HL-60 (cell line): ENCODE data around the gene GSTM3.
"Not testable (repeated sequence)": the region's sequence is repeated elsewhere in the genome, so short reads cannot be mapped to it uniquely, and the experiment has no call there.

Experiments
- DNase-seq, 2 experiments: peaks; one replicate each; pipeline ENCODE4 v3.0.0-alpha.2; 2010 to 2020; ENCODE audit warnings: low read depth in 1 of 2, low spot score in 1 of 2
- H3K27ac ChIP-seq: fragments of 250-450 bp; sonication (Bioruptor Pico); replicated peaks from 2 replicates; pipeline ENCODE4 v1.5.1; 2020; ENCODE audit warnings: mild to moderate bottlenecking, moderate library complexity
- H3K27me3 ChIP-seq: fragments of 250-450 bp; sonication (Bioruptor Pico); 2 replicates; pipeline ENCODE4 v1.5.1; 2021; ENCODE audit warnings: mild to moderate bottlenecking, moderate library complexity; ENCODE audit not compliant: insufficient read depth, poor library complexity, severe bottlenecking
- H3K4me3 ChIP-seq: replicated peaks from 2 replicates; pipeline ENCODE4 v1.5.1; 2011; ENCODE audit warnings: mild to moderate bottlenecking, control low read depth, low read length; ENCODE audit not compliant: insufficient read depth
- GABPA ChIP-seq: IDR thresholded peaks from 2 replicates; pipeline ENCODE4 v1.6.1; 2012; ENCODE audit warnings: low read depth
- POLR2AphosphoS5 ChIP-seq: IDR thresholded peaks from 2 replicates; pipeline ENCODE4 v1.6.1; 2012; ENCODE audit warnings: low read depth
- SPI1 ChIP-seq: IDR thresholded peaks from 2 replicates; pipeline ENCODE4 v1.6.1; 2012; ENCODE audit warnings: low read depth, mild to moderate bottlenecking, borderline replicate concordance
- TF ChIP-seq, protein P1 (sequence below): IDR thresholded peaks from 2 replicates; pipeline ENCODE4 v1.6.1; 2012; ENCODE audit warnings: low read depth; ENCODE audit not compliant: insufficient replicate concordance
- TF ChIP-seq, protein P2 (sequence below): IDR thresholded peaks from one replicate; pipeline ENCODE4 v1.5.1; 2011; ENCODE audit warnings: low read length, control low read depth, inconsistent platforms; ENCODE audit not compliant: insufficient read depth

Gene GSTM3

DNA sequence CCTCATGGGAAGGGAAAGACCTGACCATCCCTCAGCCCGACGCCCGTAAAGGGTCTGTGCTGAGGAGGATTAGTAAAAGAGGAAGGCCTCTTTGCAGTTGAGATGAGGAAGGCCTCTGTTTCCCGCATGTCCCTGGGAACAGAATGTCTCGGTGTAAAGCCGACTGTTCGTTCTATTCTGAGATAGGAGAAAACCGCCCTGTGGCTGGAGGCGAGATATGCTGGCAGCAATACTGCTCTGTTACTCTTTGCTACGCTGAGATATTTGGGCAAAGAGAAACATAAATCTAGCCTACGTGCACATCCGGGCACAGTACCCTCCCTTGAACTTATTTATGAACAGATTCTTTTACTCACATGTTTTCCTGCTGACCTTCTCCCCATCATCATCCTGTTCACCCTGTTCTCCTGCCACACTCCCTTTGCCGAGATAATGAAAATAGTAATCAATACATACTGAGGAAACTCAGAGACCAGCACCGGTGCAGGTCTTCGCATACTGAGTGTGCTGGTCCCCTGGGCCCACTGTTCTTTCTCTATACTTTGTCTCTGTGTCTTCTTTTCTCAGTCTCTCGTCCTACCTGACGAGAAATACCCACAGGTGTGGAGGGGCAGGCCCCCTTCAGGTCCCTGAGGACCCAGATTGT, 26.3 kb upstream of the GSTM3 start:
- not testable (repeated sequence) for H3K27me3 ChIP-seq, DNase-seq, H3K4me3 ChIP-seq, H3K27ac ChIP-seq
- peak; percentile 66; the same call in 1 of the 2 replicates for TF ChIP-seq SPI1

DNA sequence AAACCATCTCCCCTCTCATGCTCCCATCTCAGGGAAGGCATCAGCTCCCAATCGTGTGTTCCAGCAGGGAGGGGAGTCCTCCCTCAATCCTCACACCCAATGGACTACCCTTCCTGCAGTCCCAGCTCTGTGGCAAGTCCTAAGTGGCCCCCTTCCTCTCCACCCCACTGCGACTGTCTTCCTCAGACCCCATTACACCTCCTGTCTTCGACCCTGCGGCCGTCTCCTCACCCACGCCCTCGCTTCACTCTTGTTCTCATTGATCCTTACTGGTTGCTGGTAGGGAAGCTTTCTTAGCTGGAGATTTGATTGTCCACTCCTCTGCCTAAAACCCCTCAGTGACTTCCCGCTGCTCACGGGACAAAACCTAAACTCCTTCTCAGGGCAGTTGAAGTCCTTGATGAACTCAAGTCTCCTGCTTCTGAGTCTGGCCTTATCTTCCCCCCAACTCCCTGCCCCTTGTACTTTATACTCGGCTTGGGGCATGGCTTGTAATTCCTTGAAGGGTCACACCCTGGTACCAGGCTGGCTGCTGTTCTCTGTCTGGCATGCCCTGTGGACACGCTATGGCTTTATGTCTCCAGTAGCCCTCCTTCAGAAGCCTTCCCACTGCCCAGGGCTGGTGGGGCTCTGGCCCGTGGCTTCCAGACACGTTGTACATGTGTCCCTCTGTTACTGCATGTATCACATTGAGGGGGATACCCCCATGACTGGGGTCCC, 25.2 kb upstream of the GSTM3 start:
- H3K4me3 ChIP-seq: no peak overlapping the region
- no peak overlapping the region for H3K27ac ChIP-seq
- no peak for TF ChIP-seq POLR2AphosphoS5
- TF ChIP-seq, protein P1, sequence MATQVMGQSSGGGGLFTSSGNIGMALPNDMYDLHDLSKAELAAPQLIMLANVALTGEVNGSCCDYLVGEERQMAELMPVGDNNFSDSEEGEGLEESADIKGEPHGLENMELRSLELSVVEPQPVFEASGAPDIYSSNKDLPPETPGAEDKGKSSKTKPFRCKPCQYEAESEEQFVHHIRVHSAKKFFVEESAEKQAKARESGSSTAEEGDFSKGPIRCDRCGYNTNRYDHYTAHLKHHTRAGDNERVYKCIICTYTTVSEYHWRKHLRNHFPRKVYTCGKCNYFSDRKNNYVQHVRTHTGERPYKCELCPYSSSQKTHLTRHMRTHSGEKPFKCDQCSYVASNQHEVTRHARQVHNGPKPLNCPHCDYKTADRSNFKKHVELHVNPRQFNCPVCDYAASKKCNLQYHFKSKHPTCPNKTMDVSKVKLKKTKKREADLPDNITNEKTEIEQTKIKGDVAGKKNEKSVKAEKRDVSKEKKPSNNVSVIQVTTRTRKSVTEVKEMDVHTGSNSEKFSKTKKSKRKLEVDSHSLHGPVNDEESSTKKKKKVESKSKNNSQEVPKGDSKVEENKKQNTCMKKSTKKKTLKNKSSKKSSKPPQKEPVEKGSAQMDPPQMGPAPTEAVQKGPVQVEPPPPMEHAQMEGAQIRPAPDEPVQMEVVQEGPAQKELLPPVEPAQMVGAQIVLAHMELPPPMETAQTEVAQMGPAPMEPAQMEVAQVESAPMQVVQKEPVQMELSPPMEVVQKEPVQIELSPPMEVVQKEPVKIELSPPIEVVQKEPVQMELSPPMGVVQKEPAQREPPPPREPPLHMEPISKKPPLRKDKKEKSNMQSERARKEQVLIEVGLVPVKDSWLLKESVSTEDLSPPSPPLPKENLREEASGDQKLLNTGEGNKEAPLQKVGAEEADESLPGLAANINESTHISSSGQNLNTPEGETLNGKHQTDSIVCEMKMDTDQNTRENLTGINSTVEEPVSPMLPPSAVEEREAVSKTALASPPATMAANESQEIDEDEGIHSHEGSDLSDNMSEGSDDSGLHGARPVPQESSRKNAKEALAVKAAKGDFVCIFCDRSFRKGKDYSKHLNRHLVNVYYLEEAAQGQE: no peak
- TF ChIP-seq, protein P2, sequence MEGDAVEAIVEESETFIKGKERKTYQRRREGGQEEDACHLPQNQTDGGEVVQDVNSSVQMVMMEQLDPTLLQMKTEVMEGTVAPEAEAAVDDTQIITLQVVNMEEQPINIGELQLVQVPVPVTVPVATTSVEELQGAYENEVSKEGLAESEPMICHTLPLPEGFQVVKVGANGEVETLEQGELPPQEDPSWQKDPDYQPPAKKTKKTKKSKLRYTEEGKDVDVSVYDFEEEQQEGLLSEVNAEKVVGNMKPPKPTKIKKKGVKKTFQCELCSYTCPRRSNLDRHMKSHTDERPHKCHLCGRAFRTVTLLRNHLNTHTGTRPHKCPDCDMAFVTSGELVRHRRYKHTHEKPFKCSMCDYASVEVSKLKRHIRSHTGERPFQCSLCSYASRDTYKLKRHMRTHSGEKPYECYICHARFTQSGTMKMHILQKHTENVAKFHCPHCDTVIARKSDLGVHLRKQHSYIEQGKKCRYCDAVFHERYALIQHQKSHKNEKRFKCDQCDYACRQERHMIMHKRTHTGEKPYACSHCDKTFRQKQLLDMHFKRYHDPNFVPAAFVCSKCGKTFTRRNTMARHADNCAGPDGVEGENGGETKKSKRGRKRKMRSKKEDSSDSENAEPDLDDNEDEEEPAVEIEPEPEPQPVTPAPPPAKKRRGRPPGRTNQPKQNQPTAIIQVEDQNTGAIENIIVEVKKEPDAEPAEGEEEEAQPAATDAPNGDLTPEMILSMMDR: no peak
- TF ChIP-seq GABPA: no peak
- TF ChIP-seq SPI1: no peak
- DNase-seq: no peak
- H3K27me3 ChIP-seq: no peaks in the 10 kb centered on the region

DNA sequence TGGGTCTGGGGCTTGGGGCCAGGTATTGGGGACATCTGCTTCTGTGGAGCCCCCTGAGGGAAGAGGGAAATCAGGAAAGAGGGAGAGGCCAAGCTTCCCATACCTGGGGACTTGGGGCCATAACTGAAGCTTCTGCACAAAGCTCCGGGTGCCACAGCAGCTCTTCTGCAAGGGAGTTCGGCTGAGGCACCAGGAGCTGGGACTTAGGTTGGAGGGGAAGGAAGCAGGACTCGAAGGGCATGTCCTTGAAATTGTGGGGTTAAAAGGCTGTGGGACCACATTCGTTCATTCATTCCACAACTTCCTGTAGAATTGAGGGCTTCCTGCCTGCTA, 24.6 kb upstream of the GSTM3 start:
- no peak for DNase-seq
- Histone ChIP-seq H3K4me3 (no peak overlapping the region), H3K27ac (no peak overlapping the region), H3K27me3 (no peaks in the 10 kb centered on the region)
- TF ChIP-seq, protein P2: no peak
- no peak for TF ChIP-seq POLR2AphosphoS5
- TF ChIP-seq SPI1: no peak
- no peak for TF ChIP-seq GABPA
- TF ChIP-seq, protein P1: no peak

DNA sequence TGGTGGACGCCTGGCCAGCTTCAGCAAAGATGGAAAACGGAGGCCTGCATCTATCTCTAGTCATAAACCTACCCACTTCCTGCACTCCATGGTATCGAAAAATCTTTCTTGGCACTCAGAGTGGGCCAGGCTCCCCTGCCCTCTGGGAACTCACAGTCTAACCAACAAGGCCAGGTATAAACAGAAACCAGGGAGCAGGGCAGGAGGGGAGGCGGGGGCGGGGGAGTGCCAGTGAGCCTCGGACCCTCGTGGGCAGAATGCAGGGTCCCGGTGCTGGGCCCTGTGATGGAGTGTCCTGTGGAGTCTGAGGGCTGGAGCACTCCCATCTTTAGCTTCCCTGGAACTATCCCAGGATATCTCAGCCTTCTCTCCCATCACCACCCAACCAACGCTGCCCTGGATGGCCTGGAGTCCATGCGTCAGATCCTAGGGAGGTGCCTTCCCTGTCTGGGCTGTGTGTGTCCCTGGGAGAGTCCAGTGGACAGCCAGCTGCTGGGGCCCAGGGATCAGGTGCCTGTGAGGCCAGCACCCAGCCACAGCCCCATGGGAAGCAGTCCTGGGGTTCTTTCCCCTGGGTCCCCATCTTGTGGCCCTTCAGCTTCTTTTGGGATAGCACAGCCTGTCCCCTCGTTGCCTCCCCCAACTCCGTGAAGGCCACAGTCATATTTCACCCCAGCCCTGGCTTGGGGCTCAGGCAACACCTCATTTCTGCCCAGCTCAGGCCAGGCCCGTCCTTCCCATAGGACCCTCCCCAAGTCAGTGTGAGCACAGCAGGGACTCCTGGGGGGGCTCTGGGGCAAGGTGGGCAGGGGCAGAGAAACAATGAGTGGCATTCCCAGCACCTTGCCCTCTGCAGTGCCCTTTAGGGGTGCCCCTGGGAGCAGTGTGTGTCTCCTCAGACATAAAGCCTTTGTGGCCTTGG, 24.0 kb upstream of the GSTM3 start:
- Histone ChIP-seq H3K4me3 (no peak overlapping the region), H3K27ac (no peak overlapping the region), H3K27me3 (no peaks in the 10 kb centered on the region)
- no peak for DNase-seq
- TF ChIP-seq POLR2AphosphoS5: no peak
- TF ChIP-seq GABPA: no peak
- TF ChIP-seq, protein P1: no peak
- TF ChIP-seq, protein P2: no peak
- no peak for TF ChIP-seq SPI1
